NT2/D1 (cell line): Measurements from ENCODE around the gene KIF22.

Source experiments
- YY1 ChIP-seq: IDR thresholded peaks from 2 replicates; pipeline ENCODE4 v1.6.1; 2011; ENCODE audit not compliant: insufficient read length, insufficient read depth
- ZNF274 ChIP-seq: IDR thresholded peaks from 2 replicates; pipeline ENCODE4 v1.6.1; 2011; ENCODE audit warnings: mild to moderate bottlenecking, low read depth, low read length

DNA sequence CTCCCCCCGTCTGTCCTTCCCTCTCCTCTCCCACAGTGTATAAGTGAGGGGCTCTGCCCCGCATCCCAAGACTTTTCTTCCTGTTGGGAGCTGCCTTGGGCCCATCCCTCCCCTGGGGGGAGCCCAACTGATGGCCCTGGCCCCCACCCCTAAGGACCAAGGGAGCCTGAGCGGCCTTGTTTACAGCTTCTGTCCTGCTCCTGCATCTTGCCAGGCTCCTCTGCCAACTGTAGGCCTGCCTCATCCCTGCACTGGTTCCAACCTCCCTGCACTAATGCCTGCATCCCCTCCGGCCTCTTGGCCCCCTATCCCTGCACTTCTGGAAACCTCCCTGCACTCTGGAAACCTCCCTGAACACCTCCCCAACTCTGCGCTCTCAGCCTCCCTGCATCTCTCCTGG, 24.0 kb downstream of the KIF22 start:
- TF ChIP-seq YY1 (no peak), ZNF274 (no peak)
